ENCODE measurements around the gene BMERB1. TPM values are rescaled to one million over a fixed set of nuclear protein-coding genes. Genes with fewer than 3 reads are reported as not detected.

BMERB1 gene
- total RNA-seq, 4 donors from 2014 or later, result 7.4 to 20.4 (median 10.6) TPM

- no peak overlapping the region for H3K4me3 ChIP-seq (ENCODE audit: low read depth, poor library complexity, severe bottlenecking)
- WGBS, 2 donors, result 87 to 92% methylated on average over 1 of the region's 1 CpG
- DNase-seq (ENCODE audit: low spot score in 2 of 2), result no peak
- no peak for TF ChIP-seq POLR2A (IDR thresholded peaks at IDR 0.05)
- no peak for TF ChIP-seq CTCF (IDR thresholded peaks at IDR 0.05)
- intact Hi-C loops (cut with DNase I; ENCODE audit: low total_unique reads), result no loop called here
Measured at GRCh38 chr16:15459791-15460190, 25.4 kb downstream of the BMERB1 start.

GRCh38 chr16:15460601-15461000 lies 26.2 kb downstream of the BMERB1 start:
- intact Hi-C loops (cut with DNase I; ENCODE audit: low total_unique reads), result no loop called here
- TF ChIP-seq CTCF (IDR thresholded peaks at IDR 0.05), result no peak
- no peak for TF ChIP-seq POLR2A (IDR thresholded peaks at IDR 0.05)
- DNase-seq (ENCODE audit: low spot score in 2 of 2), result no peak

DNA sequence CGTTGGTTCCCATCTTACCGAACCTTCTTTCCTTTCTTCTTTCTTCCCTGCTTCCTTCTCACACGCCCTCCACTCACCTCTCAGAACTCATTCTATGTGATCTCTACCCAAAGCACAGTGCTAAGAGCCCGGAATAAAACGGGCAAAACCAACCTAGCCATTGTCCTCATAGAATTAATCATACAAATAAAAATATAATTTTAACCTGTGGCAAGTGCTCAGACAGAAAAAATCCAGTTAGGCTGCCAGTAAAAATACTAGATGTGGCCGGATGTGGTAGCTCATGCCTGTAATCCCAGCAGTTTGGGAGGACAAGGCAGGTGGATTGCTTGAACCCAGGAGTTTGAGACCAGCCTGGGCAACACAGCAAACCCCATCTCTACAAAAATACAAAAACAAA lies 27.0 kb downstream of the BMERB1 start:
- no peak for DNase-seq (ENCODE audit: low spot score in 2 of 2)
- intact Hi-C loops (cut with DNase I; ENCODE audit: low total_unique reads), result no loop called here
- H3K4me3 ChIP-seq (ENCODE audit: low read depth, poor library complexity, severe bottlenecking), result no peak overlapping the region
- no peak for TF ChIP-seq CTCF (IDR thresholded peaks at IDR 0.05)
- TF ChIP-seq POLR2A (IDR thresholded peaks at IDR 0.05), result no peak
- 83 to 90% methylated on average over 6 of the region's 6 CpGs for WGBS, 2 donors

More at GRCh38 chr16:15460601-15461000, 26.2 kb downstream of the BMERB1 start:
- WGBS, 2 donors, result 51 to 66% methylated on average over 3 of the region's 3 CpGs
- no peak overlapping the region for H3K4me3 ChIP-seq (ENCODE audit: low read depth, poor library complexity, severe bottlenecking)

- WGBS, 2 donors, result 70 to 74% methylated on average over 4 of the region's 4 CpGs
- TF ChIP-seq CTCF (IDR thresholded peaks at IDR 0.05) (no peak), POLR2A (IDR thresholded peaks at IDR 0.05) (no peak)
- intact Hi-C loops (cut with DNase I; ENCODE audit: low total_unique reads), result no loop called here
- no peak for DNase-seq (ENCODE audit: low spot score in 2 of 2)
- no peak overlapping the region for H3K4me3 ChIP-seq (ENCODE audit: low read depth, poor library complexity, severe bottlenecking)
Measured at GRCh38 chr16:15464401-15465186, 30.2 kb downstream of the BMERB1 start.

DNA sequence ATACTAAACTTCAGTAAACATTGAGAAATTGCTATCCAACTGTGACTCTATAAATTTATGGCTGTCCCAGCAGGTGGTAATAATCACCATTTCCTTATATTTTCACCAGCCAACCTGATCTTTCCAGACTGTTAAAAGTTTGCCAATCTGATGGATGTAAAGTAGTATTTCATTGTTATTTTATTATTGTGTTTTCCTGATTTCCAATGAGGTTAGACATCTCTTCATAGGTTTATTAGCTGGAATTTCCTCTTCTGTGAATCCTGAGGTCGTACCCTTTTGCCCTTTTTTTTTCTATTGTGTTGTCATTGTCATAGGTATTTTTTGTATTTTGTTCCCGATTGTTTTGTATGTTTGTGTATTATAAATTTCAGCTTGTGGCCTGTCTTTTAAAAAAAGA lies 31.7 kb downstream of the BMERB1 start:
- 84 to 90% methylated on average over 2 of the region's 2 CpGs for WGBS, 2 donors
- H3K4me3 ChIP-seq (ENCODE audit: low read depth, poor library complexity, severe bottlenecking), result no peak overlapping the region
- intact Hi-C loops (cut with DNase I; ENCODE audit: low total_unique reads), result no loop called here
- TF ChIP-seq CTCF (IDR thresholded peaks at IDR 0.05), result no peak
- no peak for TF ChIP-seq POLR2A (IDR thresholded peaks at IDR 0.05)
- DNase-seq (ENCODE audit: low spot score in 2 of 2), result no peak
